Stomach (tissue), 8 donors: Measurements from ENCODE around the gene EDA. TPM values are rescaled to one million over a fixed set of nuclear protein-coding genes. Genes with fewer than 3 reads are reported as not detected.

ENCODE experiments used
- polyA plus RNA-seq, 3 donors: library from polyadenylated mRNA; stranded (reverse); fragments of 200-250 nt; gene quantifications; one replicate each; pipeline ENCODE4 v1.2.3, GENCODE V29; 2013
- small RNA-seq, 4 donors: library from RNA; depleted of rRNA; stranded (forward); fragments of <200 nt; gene quantifications; one replicate each; pipeline ENCODE3, GENCODE V24; 2016
- total RNA-seq, 5 donors: library from RNA; depleted of rRNA; stranded (reverse); fragments of >200 nt; gene quantifications; one replicate each; pipeline versions ENCODE4 v1.1.0 to v1.2.3, GENCODE V29; 2014 to 2016
- donor health status: healthy with polysubstance abuse.
- donor health status: Bipolar disorder and iron deficiency.
- donor health status: healthy.

The EDA gene
- total and polyA plus RNA-seq, 8 donors, result 1.6 to 26.1 (median 3.1) TPM; not detected in 1

Small RNA genes within 50 kb of the gene (small RNA-seq; reads per million reads assigned to genes)
- gene MIR676 (0 to 1.5 (median 0.98) reads per million in 4 donors), gene RF00012 (0 reads per million in 4 donors)

Other genes with a start within 250 kb of the EDA start
- gene NALF2, start 111.8 kb upstream of the EDA start, total RNA-seq, result 1 to 10 TPM in 1 of 5 donors, under 1 TPM in 1, not detected in 3; 0.18 to 1.3 TPM
- gene NALF2, start 111.8 kb upstream of the EDA start, polyA plus RNA-seq, result 1 to 10 TPM in 1 of 3 donors, under 1 TPM in 1, not detected in 1; 0.78 to 1.1 TPM